Duodenal mucosa (tissue), 2 donors: ENCODE results near the gene ATF5.

ENCODE experiments used
- H3K27ac ChIP-seq: one replicate; pipeline ENCODE4 v1.7.0; 2013; ENCODE audit warnings: low read depth, low read length
- H3K27me3 ChIP-seq, 2 donors: one replicate each; pipeline ENCODE4 v1.7.0; 2013; ENCODE audit warnings: low read length in 2 of 2, control low read depth in 1 of 2; ENCODE audit not compliant: insufficient read depth in 2 of 2, control insufficient read depth in 1 of 2
- H3K36me3 ChIP-seq, 2 donors: one replicate each; pipeline ENCODE4 v1.7.0; 2013; ENCODE audit warnings: low read length in 2 of 2, control low read depth in 1 of 2; ENCODE audit not compliant: insufficient read depth in 2 of 2, control insufficient read depth in 1 of 2
- H3K4me1 ChIP-seq, 2 donors: one replicate each; pipeline ENCODE4 v1.7.0; 2013; ENCODE audit warnings: low read length in 2 of 2, control low read depth in 1 of 2; ENCODE audit not compliant: insufficient read depth in 2 of 2, control insufficient read depth in 1 of 2
- H3K4me3 ChIP-seq, 2 donors: one replicate each; pipeline ENCODE4 v1.7.0; 2013; ENCODE audit warnings: low read length in 2 of 2, low read depth in 1 of 2
- H3K9ac ChIP-seq, 2 donors: one replicate each; pipeline ENCODE4 v1.7.0; 2013; ENCODE audit warnings: low read length in 2 of 2, low read depth in 1 of 2
- H3K9me3 ChIP-seq, 2 donors: one replicate each; pipeline ENCODE4 v1.7.0; 2013; ENCODE audit warnings: low read length in 2 of 2, control low read depth in 1 of 2; ENCODE audit not compliant: control insufficient read depth in 1 of 2

ATF5 gene

GRCh38 chr19:49887037-49887664 is 41.9 kb upstream of the ATF5 start:
- Histone ChIP-seq H3K4me3 (peak overlapping the region; percentile 36 to 38), H3K4me1 (peaks cover 10 to 17% of the 10 kb centered on the region in 2 donors), H3K9me3 (peaks cover 0 to 4% of the 10 kb centered on the region in 2 donors), H3K27ac (no peak overlapping the region), H3K27me3 (no peaks in the 10 kb centered on the region), H3K36me3 (peaks cover 19 to 29% of the 10 kb centered on the region in 2 donors), H3K9ac (no peak overlapping the region)

GRCh38 chr19:49887665-49888509 is 41.1 kb upstream of the ATF5 start:
- Histone ChIP-seq H3K36me3 (peaks cover 12 to 22% of the 10 kb centered on the region in 2 donors), H3K9ac (peak overlapping the region in 1 of 2 donors; percentile 32), H3K9me3 (peaks cover 0 to 3% of the 10 kb centered on the region in 2 donors), H3K4me3 (peak overlapping the region; percentile 36 to 38), H3K27ac (no peak overlapping the region), H3K4me1 (peaks cover 10 to 17% of the 10 kb centered on the region in 2 donors), H3K27me3 (no peaks in the 10 kb centered on the region)

- Histone ChIP-seq H3K36me3 (peaks cover 6 to 16% of the 10 kb centered on the region in 2 donors), H3K27me3 (no peaks in the 10 kb centered on the region), H3K9me3 (no peaks in the 10 kb centered on the region), H3K27ac (no peak overlapping the region), H3K4me3 (no peak overlapping the region), H3K4me1 (peaks cover 10 to 17% of the 10 kb centered on the region in 2 donors), H3K9ac (no peak overlapping the region)
Measured at GRCh38 chr19:49888510-49888824, 40.5 kb upstream of the ATF5 start.

GRCh38 chr19:49889038-49889686 is 39.8 kb upstream of the ATF5 start:
- Histone ChIP-seq H3K9me3 (no peaks in the 10 kb centered on the region), H3K9ac (no peak overlapping the region), H3K27me3 (no peaks in the 10 kb centered on the region), H3K4me1 (peaks cover 10 to 17% of the 10 kb centered on the region in 2 donors), H3K27ac (no peak overlapping the region), H3K36me3 (peaks cover 0 to 9% of the 10 kb centered on the region in 2 donors), H3K4me3 (no peak overlapping the region)

GRCh38 chr19:49889687-49890348 is 39.2 kb upstream of the ATF5 start:
- Histone ChIP-seq H3K27me3 (no peaks in the 10 kb centered on the region), H3K4me1 (peaks cover 10 to 17% of the 10 kb centered on the region in 2 donors), H3K9me3 (no peaks in the 10 kb centered on the region), H3K4me3 (peak overlapping the region; percentile 55 to 62), H3K27ac (no peak overlapping the region), H3K9ac (no peak overlapping the region), H3K36me3 (peaks cover 0 to 3% of the 10 kb centered on the region in 2 donors)

GRCh38 chr19:49890349-49891311 is 38.4 kb upstream of the ATF5 start:
- Histone ChIP-seq H3K9me3 (no peaks in the 10 kb centered on the region), H3K36me3 (no peaks in the 10 kb centered on the region), H3K4me1 (peaks cover 10 to 17% of the 10 kb centered on the region in 2 donors), H3K27me3 (no peaks in the 10 kb centered on the region), H3K4me3 (peak overlapping the region; percentile 55 to 62), H3K27ac (no peak overlapping the region), H3K9ac (no peak overlapping the region)

GRCh38 chr19:49891393-49891792 is 37.6 kb upstream of the ATF5 start:
- H3K4me1 ChIP-seq = peaks cover 10 to 17% of the 10 kb centered on the region in 2 donors
- no peaks in the 10 kb centered on the region for H3K9me3 ChIP-seq
- H3K27ac ChIP-seq = no peak overlapping the region
- no peak overlapping the region for H3K4me3 ChIP-seq
- no peaks in the 10 kb centered on the region for H3K27me3 ChIP-seq
- H3K36me3 ChIP-seq = no peaks in the 10 kb centered on the region
- no peak overlapping the region for H3K9ac ChIP-seq

- Histone ChIP-seq H3K27ac (no peak overlapping the region), H3K4me1 (peaks cover 6 to 17% of the 10 kb centered on the region in 2 donors), H3K9ac (no peak overlapping the region), H3K4me3 (no peak overlapping the region), H3K27me3 (no peaks in the 10 kb centered on the region), H3K9me3 (no peaks in the 10 kb centered on the region), H3K36me3 (no peaks in the 10 kb centered on the region)
Measured at GRCh38 chr19:49892716-49893115, 36.3 kb upstream of the ATF5 start.

GRCh38 chr19:49894011-49894664 is 34.9 kb upstream of the ATF5 start:
- Histone ChIP-seq H3K27ac (no peak overlapping the region), H3K4me1 (peaks cover 4 to 14% of the 10 kb centered on the region in 2 donors), H3K4me3 (no peak overlapping the region), H3K9me3 (no peaks in the 10 kb centered on the region), H3K9ac (no peak overlapping the region), H3K27me3 (no peaks in the 10 kb centered on the region), H3K36me3 (no peaks in the 10 kb centered on the region)
